ENCODE measurements around the gene CYSRT1.
A peak's percentile ranks its signal among the peaks of the same experiment; 100 is the strongest.

CYSRT1 gene, protein sequence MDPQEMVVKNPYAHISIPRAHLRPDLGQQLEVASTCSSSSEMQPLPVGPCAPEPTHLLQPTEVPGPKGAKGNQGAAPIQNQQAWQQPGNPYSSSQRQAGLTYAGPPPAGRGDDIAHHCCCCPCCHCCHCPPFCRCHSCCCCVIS

GRCh38 chr9:137224830-137225694 is at the start of gene CYSRT1:
TSS of gene CYSRT1 (plus strand) at chr9:137225174. CDS start at chr9:137225622, 448 bp downstream.
- DNase-seq, result no peak

- no peak for DNase-seq
These were observed 49.5 kb upstream of the CYSRT1 start for GRCh38 chr9:137175345-137175961.

- peak; percentile 23 for DNase-seq
These were observed 48.4 kb upstream of the CYSRT1 start for GRCh38 chr9:137176302-137177182.

DNA sequence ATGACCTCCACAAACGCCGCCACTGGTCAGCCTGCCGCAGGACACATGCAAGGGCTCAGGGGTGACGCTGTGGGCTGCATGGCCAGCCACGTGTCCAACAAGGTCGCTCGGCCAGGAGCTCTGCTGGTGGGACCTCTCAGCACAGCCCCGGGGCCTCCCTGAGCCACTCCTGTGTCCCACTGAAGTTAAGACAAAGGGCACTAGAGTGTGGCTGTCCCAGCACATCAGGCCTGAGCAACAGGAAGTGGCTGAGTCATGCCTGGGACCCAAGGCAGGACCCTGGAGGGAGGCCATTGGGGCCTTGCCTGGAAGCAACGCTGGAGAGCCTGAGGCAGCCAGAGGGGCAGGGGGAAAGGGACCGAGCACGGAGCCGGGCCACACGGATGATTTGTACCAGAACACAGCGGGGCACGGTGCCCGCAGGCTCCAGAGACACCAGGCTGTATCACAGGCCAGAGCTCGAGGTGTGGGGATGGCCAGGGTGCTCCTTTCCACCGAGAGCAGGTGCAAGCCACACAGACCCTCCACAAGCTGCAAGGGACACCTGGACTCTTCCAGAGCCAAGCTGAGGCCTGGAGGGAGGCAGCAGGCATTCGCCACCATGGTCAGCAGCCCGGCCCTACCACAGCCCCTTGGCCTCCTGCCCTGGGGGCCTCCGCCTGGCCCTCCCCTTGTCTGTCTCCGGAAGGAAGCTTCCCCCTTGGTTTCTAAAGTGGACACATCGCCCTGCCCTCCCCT is 46.6 kb upstream of the CYSRT1 start:
- DNase-seq, result no peak

DNA sequence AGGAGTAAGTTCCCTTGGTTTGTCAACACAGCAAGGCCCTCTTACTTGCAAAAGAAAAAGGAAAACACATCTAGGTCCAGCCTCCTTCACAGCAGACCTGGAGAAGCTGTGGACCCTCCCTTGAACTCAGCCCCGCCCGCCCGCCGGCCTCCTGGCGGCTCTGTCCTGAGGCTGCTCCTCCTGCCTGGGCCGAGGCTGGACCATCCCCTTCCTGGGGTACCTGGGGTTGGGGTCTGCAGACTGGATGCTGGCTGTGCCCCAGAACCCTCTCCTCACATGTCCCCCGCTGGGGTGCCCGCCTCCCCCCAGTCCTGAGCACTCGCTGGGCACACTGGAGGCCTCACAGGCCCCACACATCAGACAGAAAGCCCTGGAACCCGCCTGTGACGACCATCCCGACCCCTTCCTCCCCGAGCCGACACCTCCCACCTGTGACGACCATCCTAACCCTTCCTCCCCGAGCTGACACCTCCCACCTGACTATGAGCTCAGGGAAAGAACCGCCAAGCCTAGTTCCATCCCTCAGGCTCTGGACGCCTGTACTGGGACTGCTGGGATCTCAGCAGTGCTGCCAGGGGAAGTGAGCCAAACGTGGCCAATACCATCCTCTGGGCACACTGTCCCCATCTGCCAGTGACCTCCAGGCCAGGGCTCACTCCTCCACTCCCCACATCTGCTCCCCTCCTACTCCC is 45.9 kb upstream of the CYSRT1 start:
- DNase-seq, result no peak

GRCh38 chr9:137179761-137180160 is 45.2 kb upstream of the CYSRT1 start:
- no peak for DNase-seq

DNA sequence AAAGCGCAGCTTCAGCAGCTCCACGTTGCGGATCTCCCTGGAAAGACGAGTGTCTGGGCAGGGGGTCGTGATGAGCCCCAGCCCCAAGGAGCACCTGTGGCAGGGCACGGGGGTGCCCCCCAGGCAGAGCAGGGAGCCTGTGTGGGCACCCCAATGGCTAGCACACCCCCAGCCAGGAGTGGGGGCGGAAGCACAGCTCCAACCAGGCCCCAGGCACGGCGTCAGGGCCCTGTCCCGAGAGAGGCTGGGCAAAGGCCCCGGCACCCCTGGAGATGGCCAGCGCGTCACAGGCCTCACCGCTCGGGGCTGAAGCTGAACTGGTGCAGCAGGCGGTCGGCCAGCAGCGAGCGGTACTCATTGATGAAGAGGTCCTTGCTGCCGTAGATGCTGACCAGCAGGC is 44.5 kb upstream of the CYSRT1 start:
- no peak for DNase-seq

DNA sequence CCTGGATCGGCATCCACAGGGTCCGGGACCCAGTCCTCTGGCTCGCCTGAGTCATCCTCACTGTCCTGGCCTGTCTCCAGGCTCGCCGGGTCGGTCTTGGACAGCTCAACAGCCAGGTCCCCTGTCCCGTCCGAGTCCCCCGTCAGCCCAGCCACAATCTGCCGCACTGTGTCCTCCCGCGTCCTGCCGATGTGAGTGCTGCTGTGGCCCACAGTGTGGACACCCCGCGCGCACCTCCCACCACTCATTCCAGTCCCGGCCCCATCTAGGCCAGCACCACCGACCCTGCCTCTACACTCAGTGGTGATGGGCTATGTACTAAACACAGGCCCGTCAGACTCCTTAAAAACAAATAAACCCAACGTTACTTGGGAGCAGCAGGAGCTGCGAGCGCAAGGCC is 43.3 kb upstream of the CYSRT1 start:
- no peak for DNase-seq

DNA sequence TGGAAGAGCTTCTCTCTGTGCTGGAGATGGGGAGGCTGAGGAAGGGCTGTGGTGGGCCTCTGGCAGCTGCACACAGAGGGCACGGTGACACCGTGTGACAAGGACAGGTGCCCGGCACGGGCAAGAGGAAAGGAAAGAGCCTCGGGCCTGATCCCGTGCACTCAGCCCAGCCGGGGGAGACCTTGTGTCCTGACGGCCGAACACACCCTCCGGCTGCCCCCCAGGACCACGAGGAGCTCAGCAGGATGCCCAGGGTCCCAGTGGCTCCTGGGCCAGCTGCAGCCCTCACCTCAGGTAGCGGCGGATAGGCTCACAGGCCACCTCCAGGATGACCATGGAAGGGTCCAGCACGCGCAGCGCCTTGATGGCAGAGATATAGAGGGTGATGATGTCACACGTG is 42.1 kb upstream of the CYSRT1 start:
- DNase-seq, result no peak

- no peak for DNase-seq
These were observed 40.9 kb upstream of the CYSRT1 start for GRCh38 chr9:137183980-137184595.

DNA sequence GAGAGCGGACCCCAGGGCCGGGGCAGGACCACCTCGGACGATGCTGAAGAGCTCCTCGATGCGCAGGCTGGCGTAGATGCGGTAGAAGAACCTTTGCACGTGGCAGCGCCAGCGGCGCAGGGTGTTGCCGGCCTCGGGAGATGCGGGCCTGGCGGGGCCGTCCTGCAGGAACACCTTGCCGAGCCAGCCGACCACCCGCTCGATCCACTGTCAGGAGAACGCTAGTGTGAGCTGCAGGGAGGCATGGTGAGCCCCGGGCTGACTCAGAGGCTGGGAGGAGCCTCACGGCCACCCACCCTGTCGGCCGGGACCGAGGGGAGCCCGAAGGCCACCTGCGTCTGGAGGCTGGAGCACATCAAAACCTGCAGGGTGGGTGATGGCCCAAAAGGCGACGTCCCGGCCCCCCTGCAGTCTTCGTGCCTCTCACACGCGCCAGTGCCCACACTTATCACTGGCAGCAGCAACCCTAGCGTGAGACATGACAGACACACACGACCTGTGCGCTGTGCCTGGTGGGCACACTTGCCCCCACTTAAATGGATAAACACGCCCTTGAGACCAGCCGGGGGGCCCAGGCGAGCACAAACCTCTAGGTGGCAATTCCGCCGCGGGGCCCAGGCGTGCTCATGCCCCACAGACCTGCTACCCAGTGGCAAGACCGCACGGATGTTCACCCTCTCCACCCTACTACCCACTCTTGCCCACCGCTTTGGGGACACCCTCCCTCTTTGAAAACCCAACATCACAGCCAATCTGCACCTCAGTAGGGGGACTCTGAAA is 39.9 kb upstream of the CYSRT1 start:
- DNase-seq, result no peak

DNA sequence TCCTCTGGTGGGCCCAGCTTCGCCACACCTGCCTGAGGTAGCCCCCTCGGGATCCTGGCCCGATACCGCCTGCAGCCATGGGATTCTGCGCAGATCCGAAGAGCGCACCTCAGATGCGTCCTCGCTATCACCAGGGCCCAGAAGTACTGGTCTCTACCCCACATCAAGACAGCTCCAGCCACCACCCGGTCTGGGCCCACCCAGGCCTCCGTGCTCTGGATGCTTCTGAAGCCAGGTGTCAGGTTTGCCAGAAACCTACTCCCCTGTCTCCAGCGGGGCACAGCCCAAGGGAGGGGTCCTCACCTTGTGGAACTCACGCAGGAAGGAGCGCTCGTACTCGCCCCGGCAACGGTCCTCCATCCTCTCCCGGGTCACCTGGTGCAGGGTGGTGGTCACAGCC is 39.1 kb upstream of the CYSRT1 start:
- DNase-seq, result no peak

GRCh38 chr9:137186385-137186784 is 38.6 kb upstream of the CYSRT1 start:
- no peak for DNase-seq

DNA sequence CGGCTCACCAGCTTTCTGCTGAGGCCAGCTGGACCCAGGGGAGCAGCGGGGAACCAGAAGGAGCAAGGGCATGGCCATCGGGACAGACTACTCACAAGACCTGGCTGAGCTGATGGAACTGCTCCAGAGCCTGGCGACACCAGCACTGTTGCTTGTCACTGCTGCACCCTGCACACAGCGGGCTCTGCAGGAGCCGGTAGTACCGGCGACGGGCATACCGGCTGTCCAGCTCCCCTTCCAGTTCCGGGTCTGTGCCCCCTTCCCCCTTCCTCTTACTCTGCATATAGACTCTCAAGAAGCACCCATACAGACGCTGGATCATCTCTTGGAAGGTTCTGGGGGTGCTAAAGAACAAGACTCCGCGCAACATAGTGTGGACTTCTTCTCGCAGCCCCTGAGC is 37.6 kb upstream of the CYSRT1 start:
- no peak for DNase-seq

DNA sequence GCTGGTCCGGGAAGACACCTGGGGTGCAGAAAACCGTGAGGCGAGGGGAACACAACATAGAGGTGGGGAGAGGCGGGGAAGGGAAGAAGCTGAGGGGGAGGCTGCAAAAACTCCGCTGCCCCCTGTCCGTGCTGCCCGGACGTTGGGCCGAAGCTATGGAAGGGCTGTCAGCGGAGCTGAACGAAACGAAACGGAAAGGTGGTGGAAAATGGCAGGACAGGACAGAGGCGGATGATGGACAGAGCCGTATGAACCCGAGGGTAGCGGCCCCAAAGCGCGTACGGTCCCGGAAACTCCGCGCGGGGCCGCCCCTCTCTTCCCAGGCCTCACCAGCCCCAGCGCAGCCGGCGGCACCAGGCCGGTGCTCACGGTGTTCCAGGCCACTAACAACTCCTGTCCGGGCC is 36.9 kb upstream of the CYSRT1 start:
- DNase-seq, result no peak

GRCh38 chr9:137188490-137189296 is 36.3 kb upstream of the CYSRT1 start, which contains the start of the genes ANAPC2 and SSNA1:
TSS of gene ANAPC2 (minus strand) at chr9:137188560. CDS start at chr9:137188532, 28 bp downstream.
TSS of gene SSNA1 (plus strand) at chr9:137188676. CDS start at chr9:137188727, 51 bp downstream.
- DNase-seq, result peak; percentile 94

- no peak for DNase-seq
These were observed 35.4 kb upstream of the CYSRT1 start for GRCh38 chr9:137189297-137190295.

- DNase-seq, result no peak
These were observed 34.6 kb upstream of the CYSRT1 start for GRCh38 chr9:137190315-137190856.
